Stimulated activated CD4-positive, alpha-beta T cell treated with anti-CD3 and anti-CD28 coated beads, Interleukin-15, amount 100 ng/mL, for 48 hours (primary cell): ENCODE results near the gene PSAPL1.

Source experiments
- DNase-seq, 2 donors: peaks; one replicate each; pipeline ENCODE4 v3.0.0-alpha.2; 2020; ENCODE audit warnings: low read depth in 2 of 2

Gene PSAPL1

GRCh38 chr4:7381890-7382633, 52.7 kb downstream of the PSAPL1 start:
- no peak for DNase-seq

- DNase-seq, result no peak
Observed at GRCh38 chr4:7381221-7381889, 53.4 kb downstream of the PSAPL1 start.
